C4-2B (cell line): ENCODE data around the gene ADGRA1.

Experiments used
- CTCF ChIP-seq: fragments of 450-650 bp; conservative IDR thresholded peaks from 2 replicates; pipeline ENCODE4 v1.5.1; 2017; ENCODE audit warnings: mild to moderate bottlenecking
- ZFX ChIP-seq: fragments of 450-650 bp; IDR thresholded peaks from 2 replicates; pipeline ENCODE4 v1.6.1; 2017

GRCh38 chr10:133097418-133097817 lies 9.7 kb downstream of the ADGRA1 start:
- TF ChIP-seq CTCF (no peak), ZFX (no peak)
